GM12891 (cell line): ENCODE data around the gene TNFRSF1B.
A peak's percentile ranks its signal among the peaks of the same experiment; 100 is the strongest.

Experiments used
- PAX5 ChIP-seq: IDR thresholded peaks from 2 replicates; pipeline ENCODE4 v1.6.1; 2011; ENCODE audit warnings: low read length, moderate library complexity, mild to moderate bottlenecking; ENCODE audit not compliant: insufficient read depth, severe bottlenecking
- POLR2A ChIP-seq: IDR thresholded peaks from 2 replicates; pipeline ENCODE4 v1.6.1; 2011; ENCODE audit warnings: low read depth, low read length, control low read depth
- POLR2AphosphoS5 ChIP-seq: IDR thresholded peaks from 2 replicates; pipeline ENCODE4 v1.6.1; 2011; ENCODE audit warnings: low read depth, low read length, control low read depth
- POU2F2 ChIP-seq: IDR thresholded peaks from 2 replicates; pipeline ENCODE4 v1.6.1; 2011; ENCODE audit warnings: low read depth, mild to moderate bottlenecking, control low read depth, low read length, moderate library complexity
- SPI1 ChIP-seq: IDR thresholded peaks from 2 replicates; pipeline ENCODE4 v1.6.1; 2011; ENCODE audit warnings: low read depth, low read length, control low read depth
- TAF1 ChIP-seq: IDR thresholded peaks from 2 replicates; pipeline ENCODE4 v1.6.1; 2011; ENCODE audit warnings: low read depth, low read length, control low read depth

DNA sequence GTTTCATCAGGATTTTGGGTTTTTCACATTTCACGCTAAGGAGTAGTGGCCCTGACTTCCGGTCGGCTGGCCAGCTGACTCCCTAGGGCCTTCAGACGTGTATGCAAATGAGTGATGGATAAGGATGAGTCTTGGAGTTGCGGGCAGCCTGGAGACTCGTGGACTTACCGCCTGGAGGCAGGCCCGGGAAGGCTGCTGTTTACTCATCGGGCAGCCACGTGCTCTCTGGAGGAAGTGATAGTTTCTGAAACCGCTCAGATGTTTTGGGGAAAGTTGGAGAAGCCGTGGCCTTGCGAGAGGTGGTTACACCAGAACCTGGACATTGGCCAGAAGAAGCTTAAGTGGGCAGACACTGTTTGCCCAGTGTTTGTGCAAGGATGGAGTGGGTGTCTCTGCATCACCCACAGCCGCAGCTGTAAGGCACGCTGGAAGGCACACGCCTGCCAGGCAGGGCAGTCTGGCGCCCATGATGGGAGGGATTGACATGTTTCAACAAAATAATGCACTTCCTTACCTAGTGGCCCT lies 23.1 kb upstream of the TNFRSF1B start:
- no peak; the same call in 1 of the 2 replicates for TF ChIP-seq POLR2A
- TF ChIP-seq TAF1 = no peak
- TF ChIP-seq POU2F2 = no peak
- TF ChIP-seq POLR2AphosphoS5 = no peak; the same call in 1 of the 2 replicates
- no peak for TF ChIP-seq PAX5
- peak; percentile 84 for TF ChIP-seq SPI1
